Neural cell (in vitro differentiated cells): ENCODE results near the gene NR2C2AP. TPM values are rescaled to one million over a fixed set of nuclear protein-coding genes. Genes with fewer than 3 reads are reported as not detected.

Experiments
- H2AFZ ChIP-seq: fragments of 200-600, 300-800 bp; sonication (generic), shearing (Covaris generic); 2 replicates; pipeline ENCODE4 v1.6.0; 2014; ENCODE audit warnings: low read depth, mild to moderate bottlenecking, antibody characterized with exemption, low read length, moderate library complexity
- H3F3A ChIP-seq: fragments of 200-600 bp; shearing (Covaris generic); 2 replicates; pipeline ENCODE4 v1.6.1; 2016; ENCODE audit warnings: mild to moderate bottlenecking, moderate library complexity, mixed read lengths, antibody characterized with exemption, low read length; ENCODE audit not compliant: insufficient read depth, poor library complexity, severe bottlenecking
- H3K27ac ChIP-seq: fragments of 200-600, 300-800 bp; sonication (generic), shearing (Covaris generic); 2 replicates; pipeline ENCODE4 v1.5.1; 2014; ENCODE audit warnings: mild to moderate bottlenecking, low read length, moderate library complexity
- H3K27me3 ChIP-seq: fragments of 300-800, 200-600 bp; sonication (generic), shearing (Covaris generic); 2 replicates; pipeline ENCODE4 v1.6.0; 2014; ENCODE audit warnings: mild to moderate bottlenecking, low read depth, low read length, moderate library complexity; ENCODE audit not compliant: insufficient read depth
- H3K36me3 ChIP-seq: fragments of 300-800, 200-600 bp; sonication (generic), shearing (Covaris generic); 2 replicates; pipeline ENCODE4 v1.5.1; 2014; ENCODE audit warnings: mild to moderate bottlenecking, antibody characterized with exemption, low read length, moderate library complexity; ENCODE audit not compliant: insufficient read depth
- H3K4me2 ChIP-seq: fragments of 300-800, 200-600 bp; sonication (generic), shearing (Covaris generic); 2 replicates; pipeline ENCODE4 v1.6.0; 2014; ENCODE audit warnings: mild to moderate bottlenecking, low read length
- H3K4me3 ChIP-seq: fragments of 300-800, 200-600 bp; sonication (generic), shearing (Covaris generic); 2 replicates; pipeline ENCODE4 v1.5.1; 2014; ENCODE audit warnings: mild to moderate bottlenecking, low read length, moderate library complexity
- H3K79me2 ChIP-seq: fragments of 200-600 bp; shearing (Covaris generic); replicated peaks from 2 replicates; pipeline ENCODE4 v1.6.0; 2014; ENCODE audit warnings: mild to moderate bottlenecking, low read length, moderate library complexity; ENCODE audit not compliant: insufficient read depth
- H3K9ac ChIP-seq: fragments of 300-800, 200-600 bp; sonication (generic), shearing (Covaris generic); 2 replicates; pipeline ENCODE4 v1.6.1; 2016; ENCODE audit warnings: mild to moderate bottlenecking, low read length, mixed read lengths
- H3K9me2 ChIP-seq: fragments of 200-600 bp; shearing (Covaris generic); 2 replicates; pipeline ENCODE4 v1.6.1; 2016; ENCODE audit warnings: mild to moderate bottlenecking, low read length, mixed read lengths; ENCODE audit not compliant: insufficient read depth
- H3K9me3 ChIP-seq: fragments of 200-600, 300-800 bp; sonication (generic), shearing (Covaris generic); 2 replicates; pipeline ENCODE4 v1.6.1; 2016; ENCODE audit warnings: mild to moderate bottlenecking, mixed run types, low read length, moderate library complexity, mixed read lengths
- H4K20me1 ChIP-seq: fragments of 200-600 bp; shearing (Covaris generic); 2 replicates; pipeline ENCODE4 v1.6.1; 2016; ENCODE audit warnings: mild to moderate bottlenecking, mixed run types; ENCODE audit not compliant: insufficient read depth
- EP300 ChIP-seq: fragments of 450-650 bp; conservative IDR thresholded peaks from 2 replicates; pipeline ENCODE4 v1.6.1; 2014; ENCODE audit warnings: antibody characterized with exemption, mild to moderate bottlenecking, moderate library complexity; ENCODE audit not compliant: poor library complexity, severe bottlenecking
- EZH2 ChIP-seq: fragments of 200-600, 300-800 bp; shearing (Covaris generic), sonication (generic); IDR thresholded peaks from 2 replicates; pipeline ENCODE4 v1.6.1; 2014; ENCODE audit warnings: antibody characterized with exemption, low read length, borderline replicate concordance, mild to moderate bottlenecking; ENCODE audit not compliant: insufficient read depth, poor library complexity, severe bottlenecking
- MXI1 ChIP-seq: fragments of 450-650 bp; conservative IDR thresholded peaks from 2 replicates; pipeline ENCODE4 v1.6.1; 2014; ENCODE audit warnings: antibody characterized with exemption, mild to moderate bottlenecking; ENCODE audit not compliant: poor library complexity, severe bottlenecking
- POLR2AphosphoS5 ChIP-seq: IDR thresholded peaks from 2 replicates; pipeline ENCODE4 v1.6.1; 2012
- RAD21 ChIP-seq: fragments of 450-650 bp; conservative IDR thresholded peaks from 2 replicates; pipeline ENCODE4 v1.6.1; 2014; ENCODE audit warnings: antibody characterized with exemption, mild to moderate bottlenecking, moderate library complexity
- REST ChIP-seq: IDR thresholded peaks from 2 replicates; pipeline ENCODE4 v1.6.1; 2012; ENCODE audit warnings: borderline replicate concordance
- SMC3 ChIP-seq: fragments of 450-650 bp; conservative IDR thresholded peaks from 2 replicates; pipeline ENCODE4 v1.6.1; 2014; ENCODE audit warnings: antibody characterized with exemption, mild to moderate bottlenecking, moderate library complexity; ENCODE audit not compliant: poor library complexity
- TAF1 ChIP-seq: IDR thresholded peaks from 2 replicates; pipeline ENCODE4 v1.6.1; 2012; ENCODE audit warnings: low read depth
- polyA plus RNA-seq: library from polyadenylated mRNA; depleted of rRNA; stranded (reverse); fragments of >200 nt; gene quantifications from 2 replicates; pipeline ENCODE4 v1.2.3, GENCODE V29; 2014
- TF ChIP-seq, protein P1 (sequence below): fragments of 450-650 bp; IDR thresholded peaks from 2 replicates; pipeline ENCODE4 v1.5.1; 2014; ENCODE audit warnings: antibody characterized with exemption, mild to moderate bottlenecking, moderate library complexity; ENCODE audit not compliant: poor library complexity, severe bottlenecking

The NR2C2AP gene
- polyA plus RNA-seq, 1 donor from 2014 or later = 15.1 TPM

- H3K79me2 ChIP-seq = no peaks in the 10 kb centered on the region
- no peaks in the 10 kb centered on the region for H3K9me2 ChIP-seq
- no peaks in the 10 kb centered on the region for H3K9me3 ChIP-seq
- H3F3A ChIP-seq = no peaks in the 10 kb centered on the region
- H3K4me3 ChIP-seq = no peak overlapping the region
- H3K4me2 ChIP-seq = no peak overlapping the region
- H3K9ac ChIP-seq = no peak overlapping the region
- no peak overlapping the region for H2AFZ ChIP-seq
- TF ChIP-seq TAF1 (no peak), POLR2AphosphoS5 (no peak), MXI1 (no peak), SMC3 (no peak), RAD21 (no peak), REST (no peak), EP300 (no peak), EZH2 (no peak)
- TF ChIP-seq, protein P1, sequence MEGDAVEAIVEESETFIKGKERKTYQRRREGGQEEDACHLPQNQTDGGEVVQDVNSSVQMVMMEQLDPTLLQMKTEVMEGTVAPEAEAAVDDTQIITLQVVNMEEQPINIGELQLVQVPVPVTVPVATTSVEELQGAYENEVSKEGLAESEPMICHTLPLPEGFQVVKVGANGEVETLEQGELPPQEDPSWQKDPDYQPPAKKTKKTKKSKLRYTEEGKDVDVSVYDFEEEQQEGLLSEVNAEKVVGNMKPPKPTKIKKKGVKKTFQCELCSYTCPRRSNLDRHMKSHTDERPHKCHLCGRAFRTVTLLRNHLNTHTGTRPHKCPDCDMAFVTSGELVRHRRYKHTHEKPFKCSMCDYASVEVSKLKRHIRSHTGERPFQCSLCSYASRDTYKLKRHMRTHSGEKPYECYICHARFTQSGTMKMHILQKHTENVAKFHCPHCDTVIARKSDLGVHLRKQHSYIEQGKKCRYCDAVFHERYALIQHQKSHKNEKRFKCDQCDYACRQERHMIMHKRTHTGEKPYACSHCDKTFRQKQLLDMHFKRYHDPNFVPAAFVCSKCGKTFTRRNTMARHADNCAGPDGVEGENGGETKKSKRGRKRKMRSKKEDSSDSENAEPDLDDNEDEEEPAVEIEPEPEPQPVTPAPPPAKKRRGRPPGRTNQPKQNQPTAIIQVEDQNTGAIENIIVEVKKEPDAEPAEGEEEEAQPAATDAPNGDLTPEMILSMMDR = no peak
- H4K20me1 ChIP-seq = no peaks in the 10 kb centered on the region
- H3K27ac ChIP-seq = no peak overlapping the region
- peaks cover 14% of the 10 kb centered on the region for H3K27me3 ChIP-seq
- no peaks in the 10 kb centered on the region for H3K36me3 ChIP-seq
Measured at GRCh38 chr19:19171821-19172532, 31.2 kb downstream of the NR2C2AP start.

- Histone ChIP-seq H3K4me2 (no peak overlapping the region), H3K36me3 (no peaks in the 10 kb centered on the region), H3K9me2 (no peaks in the 10 kb centered on the region), H3K79me2 (no peaks in the 10 kb centered on the region), H3K4me3 (no peak overlapping the region), H2AFZ (no peak overlapping the region), H3K9ac (no peak overlapping the region), H3K27ac (no peak overlapping the region), H3F3A (no peaks in the 10 kb centered on the region), H3K9me3 (no peaks in the 10 kb centered on the region), H3K27me3 (peaks cover 14% of the 10 kb centered on the region), H4K20me1 (no peaks in the 10 kb centered on the region)
- no peak for TF ChIP-seq REST
- TF ChIP-seq RAD21 = no peak
- no peak for TF ChIP-seq EP300
- TF ChIP-seq MXI1 = no peak
- no peak for TF ChIP-seq POLR2AphosphoS5
- TF ChIP-seq, protein P1 = no peak
- TF ChIP-seq EZH2 = no peak
- TF ChIP-seq TAF1 = no peak
- no peak for TF ChIP-seq SMC3
Measured at GRCh38 chr19:19170873-19171672, 32.1 kb downstream of the NR2C2AP start.
